HG03066 (cell line): ENCODE results near the gene ZNF532.

Experiments
- ATAC-seq: cut with Tn5 transposase; IDR thresholded peaks from one replicate; pipeline ENCODE4 v1.9.1; 2021; ENCODE audit warnings: low read depth; ENCODE audit not compliant: unreplicated experiment

ZNF532 gene

GRCh38 chr18:58966704-58967103 is 102.0 kb downstream of the ZNF532 start:
- no peak for ATAC-seq

GRCh38 chr18:58967751-58968254 is 103.1 kb downstream of the ZNF532 start:
- no peak for ATAC-seq

DNA sequence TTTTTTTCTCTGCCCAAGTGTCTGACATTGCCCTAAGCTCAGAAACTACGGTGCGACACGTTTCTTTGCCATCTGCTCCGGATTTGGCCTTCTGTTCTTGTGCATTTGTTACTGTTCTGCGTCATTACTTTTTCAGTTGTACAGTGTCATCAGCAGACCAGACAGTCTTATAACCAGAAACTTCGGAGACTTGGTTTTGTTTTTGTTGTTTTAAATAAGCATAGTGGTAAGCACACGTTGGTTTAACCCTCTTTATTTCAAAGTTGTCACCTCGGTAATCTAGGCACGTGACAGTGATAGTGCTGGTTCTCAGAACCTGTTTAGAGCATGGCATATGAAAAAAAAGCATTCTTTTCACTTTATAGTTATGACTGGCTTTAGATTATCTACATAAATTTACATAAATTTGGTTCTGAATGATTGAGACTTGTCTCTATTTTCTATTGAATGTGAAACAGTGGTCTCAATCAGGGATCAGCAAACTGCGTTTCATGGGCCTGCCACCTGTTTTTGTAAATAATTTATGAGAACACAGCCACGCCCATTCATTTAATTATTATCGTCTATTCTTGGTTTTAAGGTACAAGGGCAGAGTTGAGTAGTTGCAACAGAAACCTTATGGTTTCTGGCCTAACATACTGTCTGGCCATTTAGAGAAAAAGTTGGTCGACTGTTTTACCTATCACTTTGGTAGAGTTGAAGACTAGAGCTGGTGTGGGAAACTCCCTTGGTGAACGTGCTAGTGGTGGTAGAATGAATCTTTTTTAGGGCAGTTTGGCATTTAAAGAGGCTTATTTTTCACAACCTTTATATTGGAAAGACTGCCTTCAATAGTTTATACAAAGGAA is 106.5 kb downstream of the ZNF532 start:
- ATAC-seq = peak; percentile 74

DNA sequence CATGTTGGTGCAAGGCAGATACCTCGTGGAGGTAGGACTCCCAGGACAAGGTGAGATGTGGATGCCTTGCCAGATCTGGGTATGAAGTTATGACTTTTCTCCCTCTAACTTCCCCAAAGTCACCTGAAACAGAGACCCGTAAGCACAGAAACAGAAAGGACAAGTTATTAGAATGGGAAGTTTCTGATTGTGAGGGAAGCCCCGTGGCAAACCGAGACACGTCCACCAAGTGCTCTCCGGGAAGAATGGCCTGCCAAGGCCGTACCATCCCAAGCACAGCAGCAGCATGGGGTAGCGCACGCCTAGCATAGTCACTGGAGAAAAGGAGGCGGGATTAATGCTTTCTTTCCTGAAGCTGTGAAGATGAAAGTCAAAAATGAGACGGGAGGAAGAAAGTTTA is 110.6 kb downstream of the ZNF532 start:
- ATAC-seq = no peak

DNA sequence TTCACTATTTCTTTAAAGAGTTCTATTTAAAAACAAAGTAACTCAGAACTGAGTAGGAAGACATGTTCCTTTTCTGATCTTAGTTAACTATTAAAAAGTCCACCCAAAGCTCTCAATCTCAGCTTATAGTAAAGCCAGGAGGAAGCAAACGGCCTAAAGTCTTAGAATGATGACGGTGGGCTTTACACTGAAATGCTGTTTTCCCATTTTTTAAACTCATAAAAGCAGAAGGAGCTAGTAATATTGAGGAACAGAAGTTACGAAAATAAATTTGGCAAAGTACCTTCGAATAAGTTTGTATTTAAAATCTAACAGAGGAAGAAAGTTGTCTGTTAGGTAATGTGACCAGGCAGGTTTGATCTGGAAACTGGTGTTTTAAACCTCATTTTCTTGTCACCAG is 111.1 kb downstream of the ZNF532 start:
- no peak for ATAC-seq

DNA sequence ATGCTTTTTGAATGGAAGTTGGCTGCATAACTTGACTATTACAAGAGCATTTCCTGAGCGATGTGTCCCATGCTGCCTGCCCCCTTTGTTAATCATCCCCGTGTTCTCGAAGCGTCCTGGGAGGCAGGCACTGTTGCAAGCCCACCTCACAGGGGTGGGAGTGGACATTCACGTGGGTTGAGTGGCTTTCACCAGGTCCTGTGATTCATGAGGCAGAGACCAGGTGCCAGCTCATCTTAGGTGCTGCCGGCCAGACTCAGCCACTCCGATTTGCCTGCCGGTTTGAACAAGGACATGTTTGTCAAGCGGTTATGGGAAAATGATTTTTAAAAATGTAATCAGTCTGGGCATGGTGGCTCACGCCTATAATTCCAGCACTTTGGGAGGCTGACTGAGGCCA is 112.5 kb downstream of the ZNF532 start:
- no peak for ATAC-seq

DNA sequence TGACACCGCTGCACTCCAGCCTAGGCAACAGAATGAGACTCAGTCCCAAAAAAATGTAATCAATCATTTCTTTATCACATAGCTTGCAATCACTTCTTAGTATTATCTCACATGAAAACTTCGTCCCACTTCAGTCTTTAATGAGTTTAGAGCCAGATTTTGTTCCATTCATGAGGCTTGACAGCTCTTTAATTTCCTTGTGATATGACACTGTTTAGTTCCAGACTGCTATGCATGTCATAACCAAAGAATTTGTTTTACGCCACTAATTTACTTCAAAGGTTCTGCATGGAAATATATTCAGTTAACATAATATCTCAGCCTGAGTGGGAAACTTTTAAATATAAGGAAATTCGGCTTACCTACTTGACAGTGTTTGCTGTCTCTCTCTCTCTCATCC is 113.1 kb downstream of the ZNF532 start:
- no peak for ATAC-seq

- ATAC-seq = no peak
Observed at GRCh38 chr18:58978916-58979315, 114.2 kb downstream of the ZNF532 start.

- no peak for ATAC-seq
Observed at GRCh38 chr18:58979615-58980014, 114.9 kb downstream of the ZNF532 start.

- no peak for ATAC-seq
Observed at GRCh38 chr18:58980991-58981390, 116.3 kb downstream of the ZNF532 start.

DNA sequence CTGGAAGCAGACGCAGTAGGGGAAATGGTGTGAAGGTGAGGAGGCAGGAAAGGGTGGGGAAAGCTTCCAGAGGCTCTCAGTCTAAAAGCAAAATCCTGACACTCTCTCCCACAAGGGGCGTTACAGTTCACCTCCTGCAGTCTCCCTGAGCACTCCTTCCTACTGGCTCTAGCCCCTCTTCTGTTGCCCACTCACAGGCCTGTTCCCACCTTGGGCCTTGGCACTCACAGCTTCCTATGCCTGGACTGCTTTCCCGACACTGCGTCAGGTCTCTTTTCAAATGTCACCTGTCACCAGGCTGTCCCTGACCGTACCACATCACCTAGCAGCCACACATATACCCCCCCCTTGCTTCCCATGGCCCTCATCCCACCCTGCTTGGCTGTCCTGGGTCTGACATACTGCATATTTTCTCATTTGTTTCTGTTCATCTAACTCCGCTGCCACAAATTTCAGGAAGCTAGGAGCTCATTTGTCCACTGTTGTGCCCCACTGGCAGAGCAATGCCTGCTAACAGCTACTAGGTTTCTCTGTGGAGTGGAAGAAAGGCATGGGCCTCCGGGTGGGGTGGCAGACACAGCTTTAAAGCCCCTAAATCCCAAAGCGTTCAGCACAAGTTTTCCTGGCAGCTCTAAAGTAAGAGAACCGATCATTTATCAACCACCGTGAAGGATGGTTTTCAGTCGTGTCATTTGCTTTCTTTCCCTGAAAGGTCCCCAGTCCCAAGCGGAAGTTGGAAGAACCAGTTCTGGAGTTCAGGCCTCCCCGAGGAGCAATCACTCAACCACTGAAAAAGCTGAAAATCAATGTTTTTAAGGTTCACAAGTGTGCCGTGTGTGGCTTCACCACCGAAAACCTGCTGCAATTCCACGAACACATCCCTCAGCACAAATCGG is 118.8 kb downstream of the ZNF532 start:
- ATAC-seq = no peak

DNA sequence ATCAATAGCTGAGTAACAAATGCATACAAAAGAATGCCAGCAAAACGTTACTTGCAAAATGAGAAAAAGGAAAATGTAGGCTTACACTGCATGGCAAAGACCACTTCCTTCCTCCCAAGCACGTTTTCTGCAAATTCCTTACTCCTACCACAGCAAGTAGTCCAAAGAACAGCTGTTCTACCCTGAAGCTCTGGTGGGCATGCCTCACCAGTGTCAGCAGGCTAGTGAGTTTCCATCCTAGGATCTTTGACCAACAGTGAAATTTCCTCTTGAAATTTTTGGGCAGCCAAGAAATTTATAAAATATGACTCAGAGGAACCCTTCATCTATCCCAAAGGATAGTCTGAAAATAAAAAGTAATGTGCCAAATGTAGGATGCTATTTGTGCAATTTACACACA is 123.9 kb downstream of the ZNF532 start:
- ATAC-seq = no peak

DNA sequence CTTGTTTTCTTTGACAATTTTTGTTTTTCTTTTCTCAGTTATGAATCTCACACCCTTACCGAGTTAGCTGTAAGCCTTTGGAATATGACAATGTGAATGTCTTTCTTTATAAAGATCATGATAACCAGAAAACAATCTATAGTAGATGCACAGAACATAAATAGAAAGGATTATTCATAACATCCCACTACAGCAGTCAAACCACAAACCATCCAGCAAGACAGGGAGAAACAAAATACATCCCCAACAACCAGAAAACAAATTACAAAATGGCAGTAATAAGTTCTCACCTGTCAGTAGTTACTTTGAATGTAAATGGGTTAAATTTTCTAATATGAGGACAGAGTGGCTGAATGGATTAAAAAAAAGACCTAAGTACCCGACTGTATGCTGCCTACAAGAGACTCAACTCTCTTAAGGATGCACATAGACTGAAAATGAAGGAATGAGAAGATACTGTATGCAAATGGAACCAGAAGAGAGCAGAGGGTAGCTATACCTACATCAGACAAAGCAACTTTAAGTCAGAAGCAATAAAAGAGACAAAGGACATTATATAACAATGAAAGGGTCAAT is 124.6 kb downstream of the ZNF532 start:
- ATAC-seq = no peak

DNA sequence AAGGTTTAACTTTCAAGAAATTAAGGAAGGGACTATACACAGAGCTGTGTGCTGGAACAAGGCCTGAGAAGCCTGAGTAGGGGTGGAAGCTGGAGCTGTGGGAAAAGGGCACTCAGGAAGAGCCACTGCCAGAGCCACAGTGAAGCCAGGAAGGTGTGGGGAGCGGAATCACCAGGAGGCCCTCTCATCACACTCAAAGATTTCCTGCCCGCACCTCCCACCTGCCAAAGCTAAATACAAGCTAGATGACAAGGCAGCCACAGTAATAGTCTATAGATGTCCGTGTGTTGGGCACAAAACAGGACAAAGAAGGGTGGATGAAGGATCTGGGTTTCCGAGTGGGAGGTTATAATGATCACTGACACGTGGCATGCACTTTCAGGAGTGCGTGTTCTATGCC is 126.0 kb downstream of the ZNF532 start:
- no peak for ATAC-seq

- peak; percentile 80 for ATAC-seq
Observed at GRCh38 chr18:58991167-58991798, 126.6 kb downstream of the ZNF532 start.

DNA sequence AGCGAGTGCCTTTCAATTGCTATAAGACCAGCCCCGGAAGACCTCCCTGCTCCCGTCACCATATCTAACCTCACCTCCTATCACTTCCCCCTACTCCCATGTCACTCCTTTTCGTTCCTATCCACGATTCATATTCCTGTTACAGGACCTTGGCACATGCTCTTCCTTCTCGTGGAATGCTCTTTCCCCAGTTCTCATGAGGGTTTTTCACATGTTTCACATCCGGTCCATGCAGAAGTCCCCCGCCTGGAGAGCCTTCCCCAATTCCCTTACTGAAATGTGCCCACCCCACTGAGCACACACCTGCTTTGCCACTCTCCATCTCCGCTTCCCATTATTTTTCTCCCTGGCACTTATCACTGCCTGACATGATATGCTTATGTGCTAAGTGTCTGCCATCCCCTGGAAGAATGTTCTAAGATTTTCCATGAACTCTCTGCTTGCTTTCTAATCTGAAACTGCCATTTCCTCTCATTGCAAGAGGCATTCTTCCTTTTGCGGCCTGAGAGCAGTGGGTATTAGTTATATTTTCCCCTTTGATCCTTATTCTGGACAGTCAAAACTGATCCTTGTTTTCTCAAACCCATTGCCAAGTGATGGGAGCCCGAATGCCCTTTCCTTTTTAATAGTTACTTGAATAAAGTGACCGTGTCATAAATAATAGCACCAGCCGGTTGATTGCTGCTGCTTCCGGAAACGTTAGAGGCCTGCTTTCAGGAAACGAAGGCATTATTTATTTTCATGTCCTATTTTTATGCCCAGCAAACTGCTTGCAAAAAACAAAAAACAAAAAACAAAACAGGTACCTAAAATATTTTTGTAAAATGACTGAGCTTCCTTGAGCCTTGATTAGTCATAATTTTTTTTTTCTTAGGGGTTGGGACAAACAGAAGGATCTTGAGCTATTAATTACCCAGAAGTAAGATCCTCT is 127.9 kb downstream of the ZNF532 start:
- no peak for ATAC-seq

DNA sequence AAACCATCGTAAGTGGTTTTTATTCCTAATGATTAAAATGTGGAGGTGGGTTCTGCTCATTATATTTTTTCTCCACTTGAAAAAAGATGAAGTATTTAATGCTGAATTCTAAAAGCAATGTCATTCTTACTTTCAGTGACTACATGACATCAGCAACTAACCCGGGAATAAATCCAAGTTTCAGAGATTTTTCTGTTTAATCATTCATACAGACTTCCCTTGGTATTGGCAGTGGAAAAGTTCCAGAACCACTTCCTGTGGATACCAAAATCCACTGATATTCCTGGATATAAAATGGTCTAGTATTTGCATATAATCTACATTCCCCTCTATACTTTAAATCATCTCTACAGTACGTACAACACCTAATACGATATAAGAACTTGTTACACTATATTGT is 128.6 kb downstream of the ZNF532 start:
- no peak for ATAC-seq

GRCh38 chr18:58995663-58996062 is 131.0 kb downstream of the ZNF532 start:
- no peak for ATAC-seq

DNA sequence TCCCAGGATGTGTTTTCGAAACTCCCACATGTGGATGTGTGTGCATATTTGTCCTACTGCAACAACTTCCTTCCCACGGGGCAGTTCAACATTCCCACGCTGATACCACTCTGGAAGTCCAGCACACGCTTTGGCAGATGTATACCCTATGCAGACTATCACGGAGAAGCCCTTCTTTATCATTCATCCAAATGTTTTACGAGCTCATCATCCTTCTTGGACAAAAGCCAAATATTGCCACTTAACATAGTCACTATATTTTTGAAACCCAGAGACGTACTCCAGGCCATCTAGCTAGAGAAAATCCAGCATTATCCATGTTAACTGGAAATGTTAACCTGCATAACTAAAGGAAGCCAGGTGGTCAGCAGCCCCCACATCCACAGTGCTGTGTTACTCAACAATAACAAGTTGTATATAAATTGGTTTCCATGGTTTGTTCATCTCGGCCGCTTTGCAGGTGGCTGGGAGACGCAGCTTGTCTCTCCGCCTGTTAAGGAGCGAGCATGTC is 131.5 kb downstream of the ZNF532 start:
- ATAC-seq = no peak
